ENCODE results near the gene OR7D4.

DNA sequence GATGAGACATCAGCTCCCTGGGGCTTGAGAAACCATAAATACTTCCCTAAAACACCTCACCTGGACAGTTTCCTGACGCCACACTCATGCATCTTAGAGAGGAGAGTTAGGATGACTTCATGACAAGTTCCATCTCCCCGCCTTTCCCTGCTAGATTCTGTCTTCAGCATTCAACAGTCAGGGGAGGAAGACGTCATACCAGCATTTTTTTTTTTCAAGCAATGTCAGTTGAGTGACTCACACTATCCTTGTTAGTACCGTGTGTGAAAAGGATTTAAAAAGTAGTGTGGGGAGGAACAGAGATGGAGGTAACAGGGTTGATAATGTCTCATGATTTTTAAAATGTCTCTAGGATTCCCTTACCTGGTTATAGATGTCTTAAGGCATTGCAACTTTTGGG lies 40.5 kb downstream of the OR7D4 start, which contains the start of gene OR7D2:
- no peak for TF ChIP-seq FOXJ3 (CRISPR knock-in tag; IDR thresholded peaks at IDR 0.05)
- TF ChIP-seq, protein P1, sequence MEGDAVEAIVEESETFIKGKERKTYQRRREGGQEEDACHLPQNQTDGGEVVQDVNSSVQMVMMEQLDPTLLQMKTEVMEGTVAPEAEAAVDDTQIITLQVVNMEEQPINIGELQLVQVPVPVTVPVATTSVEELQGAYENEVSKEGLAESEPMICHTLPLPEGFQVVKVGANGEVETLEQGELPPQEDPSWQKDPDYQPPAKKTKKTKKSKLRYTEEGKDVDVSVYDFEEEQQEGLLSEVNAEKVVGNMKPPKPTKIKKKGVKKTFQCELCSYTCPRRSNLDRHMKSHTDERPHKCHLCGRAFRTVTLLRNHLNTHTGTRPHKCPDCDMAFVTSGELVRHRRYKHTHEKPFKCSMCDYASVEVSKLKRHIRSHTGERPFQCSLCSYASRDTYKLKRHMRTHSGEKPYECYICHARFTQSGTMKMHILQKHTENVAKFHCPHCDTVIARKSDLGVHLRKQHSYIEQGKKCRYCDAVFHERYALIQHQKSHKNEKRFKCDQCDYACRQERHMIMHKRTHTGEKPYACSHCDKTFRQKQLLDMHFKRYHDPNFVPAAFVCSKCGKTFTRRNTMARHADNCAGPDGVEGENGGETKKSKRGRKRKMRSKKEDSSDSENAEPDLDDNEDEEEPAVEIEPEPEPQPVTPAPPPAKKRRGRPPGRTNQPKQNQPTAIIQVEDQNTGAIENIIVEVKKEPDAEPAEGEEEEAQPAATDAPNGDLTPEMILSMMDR (IDR thresholded peaks at IDR 0.05) = no peak
